ENCODE data around the gene CENPU. TPM values are rescaled to one million over a fixed set of nuclear protein-coding genes. Genes with fewer than 3 reads are reported as not detected.
A peak's percentile ranks its signal among the peaks of the same experiment; 100 is the strongest.

Gene CENPU
- total RNA-seq, 1 donor from 2014 or later: 2.2 TPM

- ATAC-seq (peak in 1 of 2 donors; percentile 4), DNase-seq (no peak)
- H3K4me3 ChIP-seq: no peak overlapping the region
- no peaks in the 10 kb centered on the region for H3K27me3 ChIP-seq (ENCODE audit: low read depth)
- intact Hi-C loops (cut with DNase I): no loop called here
- H3K4me1 ChIP-seq: no peaks in the 10 kb centered on the region
- H3K27ac ChIP-seq: no peak overlapping the region
- peaks cover 89% of the 10 kb centered on the region for H3K36me3 ChIP-seq
- TF ChIP-seq, protein P1, sequence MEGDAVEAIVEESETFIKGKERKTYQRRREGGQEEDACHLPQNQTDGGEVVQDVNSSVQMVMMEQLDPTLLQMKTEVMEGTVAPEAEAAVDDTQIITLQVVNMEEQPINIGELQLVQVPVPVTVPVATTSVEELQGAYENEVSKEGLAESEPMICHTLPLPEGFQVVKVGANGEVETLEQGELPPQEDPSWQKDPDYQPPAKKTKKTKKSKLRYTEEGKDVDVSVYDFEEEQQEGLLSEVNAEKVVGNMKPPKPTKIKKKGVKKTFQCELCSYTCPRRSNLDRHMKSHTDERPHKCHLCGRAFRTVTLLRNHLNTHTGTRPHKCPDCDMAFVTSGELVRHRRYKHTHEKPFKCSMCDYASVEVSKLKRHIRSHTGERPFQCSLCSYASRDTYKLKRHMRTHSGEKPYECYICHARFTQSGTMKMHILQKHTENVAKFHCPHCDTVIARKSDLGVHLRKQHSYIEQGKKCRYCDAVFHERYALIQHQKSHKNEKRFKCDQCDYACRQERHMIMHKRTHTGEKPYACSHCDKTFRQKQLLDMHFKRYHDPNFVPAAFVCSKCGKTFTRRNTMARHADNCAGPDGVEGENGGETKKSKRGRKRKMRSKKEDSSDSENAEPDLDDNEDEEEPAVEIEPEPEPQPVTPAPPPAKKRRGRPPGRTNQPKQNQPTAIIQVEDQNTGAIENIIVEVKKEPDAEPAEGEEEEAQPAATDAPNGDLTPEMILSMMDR (IDR thresholded peaks at IDR 0.05): no peak
- no peaks in the 10 kb centered on the region for H3K9me3 ChIP-seq
Observed at GRCh38 chr4:184775854-184776555, 42.1 kb upstream of the CENPU start.

- peaks cover 88% of the 10 kb centered on the region for H3K36me3 ChIP-seq
- intact Hi-C loops (cut with DNase I): no loop called here
- TF ChIP-seq, protein P1 (IDR thresholded peaks at IDR 0.05): no peak
Observed at GRCh38 chr4:184774152-184774551, 40.3 kb upstream of the CENPU start.

GRCh38 chr4:184771416-184771815 lies 37.5 kb upstream of the CENPU start:
- Histone ChIP-seq H3K9me3 (no peaks in the 10 kb centered on the region), H3K4me3 (no peak overlapping the region), H3K36me3 (peaks cover 91% of the 10 kb centered on the region), H3K4me1 (no peaks in the 10 kb centered on the region), H3K27ac (no peak overlapping the region), H3K27me3 (ENCODE audit: low read depth) (no peaks in the 10 kb centered on the region)
- DNase-seq (no peak), ATAC-seq (no peak)
- intact Hi-C loops (cut with DNase I): no loop called here
- TF ChIP-seq, protein P1 (IDR thresholded peaks at IDR 0.05): no peak

More at GRCh38 chr4:184774152-184774551, 40.3 kb upstream of the CENPU start:
- H3K9me3 ChIP-seq: no peaks in the 10 kb centered on the region
- no peak overlapping the region for H3K4me3 ChIP-seq
- DNase-seq (no peak), ATAC-seq (no peak)
- H3K4me1 ChIP-seq: no peaks in the 10 kb centered on the region
- H3K27ac ChIP-seq: no peak overlapping the region
- H3K27me3 ChIP-seq (ENCODE audit: low read depth): no peaks in the 10 kb centered on the region

- Histone ChIP-seq H3K27me3 (ENCODE audit: low read depth) (no peaks in the 10 kb centered on the region), H3K4me1 (no peaks in the 10 kb centered on the region), H3K4me3 (no peak overlapping the region), H3K27ac (no peak overlapping the region), H3K36me3 (peaks cover 98% of the 10 kb centered on the region), H3K9me3 (no peaks in the 10 kb centered on the region)
- DNase-seq (no peak), ATAC-seq (no peak)
- intact Hi-C loops (cut with DNase I): no loop called here
- TF ChIP-seq, protein P1 (IDR thresholded peaks at IDR 0.05): no peak
Observed at GRCh38 chr4:184769141-184769765, 35.4 kb upstream of the CENPU start.

DNA sequence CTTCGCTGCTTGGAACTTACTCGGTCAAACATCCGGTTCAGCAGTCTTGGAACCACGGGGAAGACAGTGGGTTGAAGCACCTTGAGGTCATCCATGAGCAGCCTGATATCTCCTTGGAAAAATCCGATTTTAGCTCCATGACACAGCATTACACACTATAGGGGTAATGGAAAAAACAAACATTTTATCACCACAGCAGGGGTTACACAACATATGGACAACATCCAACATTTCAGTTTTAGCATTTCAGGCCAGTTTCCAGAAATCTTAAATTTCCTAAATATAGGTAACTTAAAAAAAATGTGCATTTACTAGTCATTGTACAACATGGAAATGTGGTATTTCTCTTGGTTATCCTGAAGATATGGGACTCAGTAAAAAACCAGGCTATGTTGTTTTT lies 34.4 kb upstream of the CENPU start:
- ATAC-seq (no peak), DNase-seq (no peak)
- Histone ChIP-seq H3K36me3 (peaks cover 98% of the 10 kb centered on the region), H3K9me3 (no peaks in the 10 kb centered on the region), H3K27ac (no peak overlapping the region), H3K4me1 (no peaks in the 10 kb centered on the region), H3K4me3 (no peak overlapping the region), H3K27me3 (ENCODE audit: low read depth) (no peaks in the 10 kb centered on the region)
- TF ChIP-seq, protein P1 (IDR thresholded peaks at IDR 0.05): no peak
- intact Hi-C loops (cut with DNase I): no loop called here
